Hepatocyte (in vitro differentiated cells): ENCODE measurements around the gene NFIX.

Experiments used
- CTCF ChIP-seq: fragments of 200-600 bp; sonication (generic); IDR thresholded peaks from 2 replicates; pipeline ENCODE4 v1.5.1; 2016; ENCODE audit warnings: antibody characterized with exemption, mild to moderate bottlenecking; ENCODE audit not compliant: poor library complexity
- EZH2 ChIP-seq: fragments of 200-600 bp; sonication (generic); IDR thresholded peaks from 2 replicates; pipeline ENCODE4 v1.6.1; 2016; ENCODE audit warnings: antibody characterized with exemption, mild to moderate bottlenecking, borderline replicate concordance

GRCh38 chr19:13013649-13014048, 18.4 kb downstream of the NFIX start:
- no peak for TF ChIP-seq CTCF
- TF ChIP-seq EZH2: peak; percentile 93
